GM12872 (cell line): Measurements from ENCODE around the gene SIRT1.

ENCODE experiments used
- CTCF ChIP-seq: IDR thresholded peaks from 3 replicates; pipeline ENCODE4 v1.5.1; 2011; ENCODE audit warnings: low read depth, mild to moderate bottlenecking, low read length, moderate library complexity; ENCODE audit not compliant: insufficient read depth

Gene SIRT1

GRCh38 chr10:67921065-67921464 is 36.6 kb downstream of the SIRT1 start:
- no peak for TF ChIP-seq CTCF

- TF ChIP-seq CTCF: no peak
Observed at GRCh38 chr10:67923551-67923950, 39.1 kb downstream of the SIRT1 start.

- no peak for TF ChIP-seq CTCF
Observed at GRCh38 chr10:67924136-67924535, 39.7 kb downstream of the SIRT1 start.

- TF ChIP-seq CTCF: no peak
Observed at GRCh38 chr10:67925449-67926005, 41.1 kb downstream of the SIRT1 start.

GRCh38 chr10:67926951-67927350 is 42.5 kb downstream of the SIRT1 start:
- no peak for TF ChIP-seq CTCF

- TF ChIP-seq CTCF: no peak
Observed at GRCh38 chr10:67933199-67933598, 48.7 kb downstream of the SIRT1 start.

GRCh38 chr10:67934336-67934735 is 49.9 kb downstream of the SIRT1 start:
- no peak for TF ChIP-seq CTCF

- TF ChIP-seq CTCF: no peak
Observed at GRCh38 chr10:67935223-67935622, 50.8 kb downstream of the SIRT1 start.
